ENCODE measurements around the gene RPS23. TPM values are rescaled to one million over a fixed set of nuclear protein-coding genes. Genes with fewer than 3 reads are reported as not detected.

The RPS23 gene
- total RNA-seq, 1 donor from 2014 or later = 1,163 TPM

GRCh38 chr5:82257729-82258128 is 20.4 kb downstream of the RPS23 start:
- intact Hi-C loops (cut with micrococcal nuclease) = no loop called here
- no peak for ATAC-seq
- no peak for DNase-seq

GRCh38 chr5:82257247-82257646 is 20.9 kb downstream of the RPS23 start:
- DNase-seq = no peak
- no peak for ATAC-seq
- intact Hi-C loops (cut with micrococcal nuclease) = no loop called here

- intact Hi-C loops (cut with micrococcal nuclease) = no loop called here
- no peak for DNase-seq
- ATAC-seq = no peak
Observed at GRCh38 chr5:82255844-82256243, 22.3 kb downstream of the RPS23 start.

GRCh38 chr5:82252744-82253143 is 25.4 kb downstream of the RPS23 start:
- ATAC-seq (no peak), DNase-seq (no peak)
- intact Hi-C loops (cut with micrococcal nuclease) = no loop called here

- ATAC-seq (no peak), DNase-seq (no peak)
- intact Hi-C loops (cut with micrococcal nuclease) = no loop called here
Observed at GRCh38 chr5:82246960-82247574, 31.1 kb downstream of the RPS23 start.

DNA sequence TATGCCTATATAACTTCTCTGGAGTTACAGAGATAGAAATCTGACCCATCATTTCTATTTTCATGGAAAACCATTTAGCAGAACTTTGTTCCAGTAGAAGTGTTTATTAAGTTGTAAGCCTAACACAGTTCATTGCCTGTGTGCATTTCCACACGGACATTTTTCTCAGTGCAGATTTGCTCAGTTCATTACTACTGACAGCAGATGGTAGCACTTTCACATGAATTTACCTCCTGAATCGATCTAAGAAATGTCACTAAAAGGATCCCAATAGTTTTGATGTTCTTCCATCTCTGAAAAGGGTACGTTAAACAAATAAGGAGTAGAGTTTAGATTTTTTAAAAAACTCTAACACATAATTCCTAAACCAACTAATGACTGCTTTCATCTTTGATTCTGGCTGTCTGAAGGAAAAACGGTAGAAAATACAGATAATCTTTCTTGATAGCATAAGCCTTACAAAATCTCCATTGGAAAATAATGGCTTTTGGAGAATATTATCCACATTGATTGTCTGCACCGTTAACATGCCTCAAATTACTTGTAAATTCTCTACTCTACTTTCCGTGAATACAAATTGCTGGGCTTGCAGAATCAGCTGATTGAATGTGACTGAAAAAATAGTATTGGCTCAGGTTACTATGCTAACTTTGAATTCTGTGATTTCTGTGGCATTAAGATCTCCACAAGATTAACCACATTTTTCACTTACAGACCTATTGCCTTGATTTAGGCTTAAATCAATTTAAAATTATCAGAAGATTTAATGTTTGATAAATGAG is 33.1 kb downstream of the RPS23 start:
- intact Hi-C loops (cut with micrococcal nuclease) = no loop called here
- no peak for ATAC-seq

GRCh38 chr5:82244151-82244550 is 34.0 kb downstream of the RPS23 start:
- DNase-seq (no peak), ATAC-seq (no peak)
- intact Hi-C loops (cut with micrococcal nuclease) = no loop called here

More for the DNA sequence above, 33.1 kb downstream of the RPS23 start:
- DNase-seq = no peak

GRCh38 chr5:82234885-82235284 is 43.3 kb downstream of the RPS23 start:
- intact Hi-C loops (cut with micrococcal nuclease) = no loop called here
- ATAC-seq (no peak), DNase-seq (no peak)

DNA sequence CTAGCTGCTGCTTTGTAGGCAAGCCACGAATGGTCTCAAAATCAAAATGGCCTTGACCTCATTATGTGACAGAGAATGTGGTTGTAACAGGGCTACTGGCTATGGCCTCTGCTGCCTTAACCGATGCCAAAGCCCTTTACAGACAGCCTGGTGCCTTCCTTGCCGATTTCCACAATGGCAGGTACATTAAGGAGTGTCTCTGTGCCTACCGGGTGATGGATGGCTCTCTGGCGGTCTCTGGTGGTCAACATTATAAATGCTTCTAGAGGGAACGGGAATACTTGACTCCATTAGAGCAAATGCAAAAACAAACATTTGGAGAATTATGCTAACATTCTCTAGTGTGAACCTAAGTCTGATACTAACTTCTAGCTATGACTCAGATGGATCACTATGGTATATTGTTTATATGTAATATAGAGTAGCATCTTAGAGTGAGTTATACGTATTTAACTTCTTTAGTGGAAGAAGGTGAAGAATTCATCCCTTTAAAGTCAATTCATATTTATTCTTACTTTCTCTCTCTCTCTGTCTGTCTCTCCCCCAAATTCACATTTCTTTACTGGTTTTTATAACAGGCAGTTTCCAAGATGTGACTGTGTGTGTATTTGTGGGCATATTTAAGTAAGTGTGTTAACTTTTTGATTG is 52.5 kb downstream of the RPS23 start:
- intact Hi-C loops (cut with micrococcal nuclease) = loop anchor here (10.0 kb wide), 1 partner anchor 801 kb away; no protein-coding TSS in a partner anchor
- ATAC-seq (peak; percentile 81), DNase-seq (peak; percentile 34)
